ENCODE measurements around the gene CPTP. TPM values are rescaled to one million over a fixed set of nuclear protein-coding genes. Genes with fewer than 3 reads are reported as not detected.

The CPTP gene
- total RNA-seq, 1 experiment from 2014 or later = 52.2 TPM

- ChIA-PET CTCF (no interaction called here), POLR2A (no interaction called here)
- no peak overlapping the region for H3K4me3 ChIP-seq (ENCODE audit: low read depth in 2 of 2, low read length in 2 of 2)
- peaks cover 18% of the 10 kb centered on the region for H3K4me1 ChIP-seq (ENCODE audit: control insufficient read depth, insufficient read depth, low read length)
- TF ChIP-seq CTCF (IDR thresholded peaks at IDR 0.05) = no peak
- TF ChIP-seq TCF7L2 (IDR thresholded peaks at IDR 0.05; ENCODE audit: low read depth, low read length) = no peak
- no peak for TF ChIP-seq REST (IDR thresholded peaks at IDR 0.05; ENCODE audit: insufficient read depth in 1 of 2, low read depth in 2 of 2, low read length in 1 of 2)
- TF ChIP-seq SIN3A (IDR thresholded peaks at IDR 0.05; ENCODE audit: borderline replicate concordance, insufficient read depth, low read depth, low read length) = no peak
- TF ChIP-seq POLR2AphosphoS5 (IDR thresholded peaks at IDR 0.05; ENCODE audit: low read depth, low read length) = no peak
- no peaks in the 10 kb centered on the region for H3K27me3 ChIP-seq (ENCODE audit: control insufficient read depth, insufficient read depth, low read length)
- ATAC-seq (peak; percentile 65), DNase-seq (ENCODE audit: low read depth, low spot score) (no peak)
- H3K9me3 ChIP-seq (ENCODE audit: control insufficient read depth, insufficient read depth, low read depth, low read length) = no peaks in the 10 kb centered on the region
- H3K36me3 ChIP-seq (ENCODE audit: control insufficient read depth, insufficient read depth, low read length) = no peaks in the 10 kb centered on the region
- in situ Hi-C loops (cut with HindIII; ENCODE audit: low pct_unique_long_range_greater_than_20kb, low sequenced_read_pairs) = no loop called here
- intact Hi-C loops (cut with micrococcal nuclease; ENCODE audit: unreplicated experiment) = no loop called here
- no peak overlapping the region; the same call in 1 of the 2 replicates for H3K27ac ChIP-seq (ENCODE audit: low read length)
- no TSS peak for BruUV-seq (replicated peaks)
Measured at GRCh38 chr1:1281533-1282321, 42.9 kb upstream of the CPTP start.

- no peak for ATAC-seq
- no TSS peak for BruUV-seq (replicated peaks)
Measured at GRCh38 chr1:1282998-1283397, 41.6 kb upstream of the CPTP start.

More at GRCh38 chr1:1282998-1283397, 41.6 kb upstream of the CPTP start:
- intact Hi-C loops (cut with micrococcal nuclease; ENCODE audit: unreplicated experiment) (no loop called here), in situ Hi-C loops (cut with HindIII; ENCODE audit: low pct_unique_long_range_greater_than_20kb, low sequenced_read_pairs) (no loop called here)
- no peak overlapping the region for H3K4me3 ChIP-seq (ENCODE audit: low read depth in 2 of 2, low read length in 2 of 2)
- H3K9me3 ChIP-seq (ENCODE audit: control insufficient read depth, insufficient read depth, low read depth, low read length) = no peaks in the 10 kb centered on the region
- H3K36me3 ChIP-seq (ENCODE audit: control insufficient read depth, insufficient read depth, low read length) = no peaks in the 10 kb centered on the region
- POLR2A ChIA-PET = interaction anchor here (0.7 kb wide), 1 partner anchor 300 kb away, joined by 4 read pairs; no protein-coding TSS in a partner anchor
- CTCF ChIA-PET = interaction anchor here (0.6 kb wide), 1 partner anchor 9 kb away, joined by 3 read pairs; the partner anchor contains the start of gene UBE2J2
- no peaks in the 10 kb centered on the region for H3K27me3 ChIP-seq (ENCODE audit: control insufficient read depth, insufficient read depth, low read length)
- TF ChIP-seq SIN3A (IDR thresholded peaks at IDR 0.05; ENCODE audit: borderline replicate concordance, insufficient read depth, low read depth, low read length) = no peak
- no peak for TF ChIP-seq REST (IDR thresholded peaks at IDR 0.05; ENCODE audit: insufficient read depth in 1 of 2, low read depth in 2 of 2, low read length in 1 of 2)
- TF ChIP-seq TCF7L2 (IDR thresholded peaks at IDR 0.05; ENCODE audit: low read depth, low read length) = no peak
- no peak for TF ChIP-seq CTCF (IDR thresholded peaks at IDR 0.05)
- TF ChIP-seq POLR2AphosphoS5 (IDR thresholded peaks at IDR 0.05; ENCODE audit: low read depth, low read length) = no peak
- H3K27ac ChIP-seq (ENCODE audit: low read length) = no peak overlapping the region
- H3K4me1 ChIP-seq (ENCODE audit: control insufficient read depth, insufficient read depth, low read length) = peaks cover 18% of the 10 kb centered on the region
- no peak for DNase-seq (ENCODE audit: low read depth, low spot score)
